GM18505 (cell line): ENCODE results near the gene IRF2BP1.

Source experiments
- ATAC-seq: cut with Tn5 transposase; IDR thresholded peaks from one replicate; pipeline ENCODE4 v1.9.1; 2021; ENCODE audit not compliant: unreplicated experiment
- POLR2A ChIP-seq: IDR thresholded peaks from 4 replicates; pipeline ENCODE4 v1.6.1; 2011; ENCODE audit warnings: borderline replicate concordance; ENCODE audit not compliant: insufficient read depth, insufficient read length; ENCODE audit errors: extremely low read depth

The IRF2BP1 gene, protein sequence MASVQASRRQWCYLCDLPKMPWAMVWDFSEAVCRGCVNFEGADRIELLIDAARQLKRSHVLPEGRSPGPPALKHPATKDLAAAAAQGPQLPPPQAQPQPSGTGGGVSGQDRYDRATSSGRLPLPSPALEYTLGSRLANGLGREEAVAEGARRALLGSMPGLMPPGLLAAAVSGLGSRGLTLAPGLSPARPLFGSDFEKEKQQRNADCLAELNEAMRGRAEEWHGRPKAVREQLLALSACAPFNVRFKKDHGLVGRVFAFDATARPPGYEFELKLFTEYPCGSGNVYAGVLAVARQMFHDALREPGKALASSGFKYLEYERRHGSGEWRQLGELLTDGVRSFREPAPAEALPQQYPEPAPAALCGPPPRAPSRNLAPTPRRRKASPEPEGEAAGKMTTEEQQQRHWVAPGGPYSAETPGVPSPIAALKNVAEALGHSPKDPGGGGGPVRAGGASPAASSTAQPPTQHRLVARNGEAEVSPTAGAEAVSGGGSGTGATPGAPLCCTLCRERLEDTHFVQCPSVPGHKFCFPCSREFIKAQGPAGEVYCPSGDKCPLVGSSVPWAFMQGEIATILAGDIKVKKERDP

GRCh38 chr19:45885556-45886426 lies at the start of gene IRF2BP1:
Gene IRF2BP1, minus strand, starts transcription at chr19:45886141. Its CDS starts 367 bp downstream, at chr19:45885774.
- peak; percentile 49 for TF ChIP-seq POLR2A
- peak; percentile 47 for ATAC-seq

DNA sequence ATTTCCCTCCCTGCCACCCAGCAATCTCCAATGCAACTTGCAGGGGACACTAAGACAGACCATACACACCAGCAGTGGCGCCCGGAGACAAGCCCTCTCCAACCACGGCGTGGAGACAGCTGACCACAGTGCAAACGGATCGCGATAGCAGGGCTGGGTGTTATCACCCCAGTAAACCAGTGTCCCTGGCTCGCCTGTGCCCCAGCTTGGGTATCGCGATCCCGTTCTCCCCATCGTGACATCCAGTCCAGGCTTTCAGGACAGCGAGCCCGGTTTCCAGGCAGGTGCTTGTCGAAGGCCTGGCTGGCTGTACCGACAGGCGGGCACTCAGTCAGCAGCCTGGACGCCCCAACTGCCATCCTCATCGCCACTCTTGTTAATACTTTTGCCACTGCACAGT lies 49.3 kb upstream of the IRF2BP1 start:
- no peak for ATAC-seq
- no peak for TF ChIP-seq POLR2A

DNA sequence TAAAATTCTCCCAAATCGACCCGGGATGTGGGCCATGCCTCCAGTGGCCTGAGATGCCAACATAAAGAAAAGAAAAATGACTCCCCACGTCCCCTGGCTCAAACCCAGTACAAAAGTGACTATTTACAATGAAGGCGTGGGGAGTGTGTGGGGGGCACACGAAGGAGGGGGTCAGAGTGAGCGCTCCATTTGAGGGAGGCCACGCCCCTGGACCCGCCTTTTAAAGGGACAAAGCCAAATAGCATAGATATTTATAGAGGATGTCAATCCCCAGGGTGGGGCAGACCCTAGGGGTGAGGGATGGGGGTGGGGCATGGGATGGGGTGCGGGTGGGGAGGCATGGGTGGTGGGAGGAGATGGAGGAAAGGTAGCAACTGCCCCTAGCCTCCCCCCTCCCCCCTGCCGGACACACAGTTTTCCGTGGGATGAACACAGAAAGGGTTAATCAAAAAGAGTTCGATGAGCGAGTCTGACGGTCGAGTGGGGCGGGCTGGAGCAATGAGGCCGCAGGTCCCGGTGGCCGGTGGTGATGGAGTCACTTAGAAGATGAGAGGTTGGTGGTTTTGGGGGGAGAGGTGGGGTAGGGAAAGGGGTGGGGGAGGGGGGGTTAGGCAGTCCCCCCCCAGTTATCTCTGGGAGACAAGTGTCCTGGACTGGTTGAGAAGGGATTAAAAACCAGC lies 48.8 kb upstream of the IRF2BP1 start:
- no peak for ATAC-seq
- no peak for TF ChIP-seq POLR2A

DNA sequence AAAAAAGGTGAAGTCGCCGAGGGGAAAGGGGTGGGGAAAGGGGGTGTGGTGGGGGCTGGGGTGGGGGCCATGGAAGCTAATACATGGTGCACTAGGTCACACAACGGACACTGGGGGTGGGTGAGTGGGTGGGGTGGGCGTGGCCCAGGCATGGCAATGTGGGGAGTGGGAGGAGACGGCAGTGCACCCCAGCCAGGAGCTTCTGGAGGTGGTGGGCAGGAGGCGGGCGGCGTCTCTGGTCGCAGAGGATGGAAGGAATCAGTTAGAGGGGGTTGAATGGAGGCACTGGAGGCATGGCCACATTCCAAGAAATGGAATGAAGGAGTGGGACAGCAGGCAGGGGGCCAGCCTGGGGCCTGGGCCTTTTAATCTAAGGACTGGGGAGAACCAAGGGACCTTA lies 47.8 kb upstream of the IRF2BP1 start:
- ATAC-seq, result no peak
- no peak for TF ChIP-seq POLR2A

DNA sequence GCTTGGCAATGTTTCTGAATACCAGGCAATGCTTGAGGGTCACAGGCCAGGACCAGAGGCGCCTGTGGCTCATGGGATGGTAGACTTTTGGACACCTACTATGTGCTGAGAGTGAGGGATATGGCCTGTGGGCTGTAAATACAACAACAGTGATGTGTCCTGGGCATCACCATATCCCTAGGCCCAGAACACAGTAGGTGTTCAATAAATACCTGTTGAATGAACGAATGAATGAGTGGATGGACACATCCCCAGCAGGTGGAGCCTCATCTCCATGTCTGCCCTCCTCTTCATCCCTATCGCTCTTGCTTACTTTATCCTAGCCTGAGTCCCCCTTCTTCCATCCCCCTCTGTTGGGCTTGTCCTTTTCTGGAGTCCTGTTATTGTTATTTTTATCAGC lies 45.1 kb upstream of the IRF2BP1 start:
- TF ChIP-seq POLR2A, result no peak
- no peak for ATAC-seq

GRCh38 chr19:45929247-45929646 lies 43.3 kb upstream of the IRF2BP1 start:
- no peak for TF ChIP-seq POLR2A

GRCh38 chr19:45927565-45928261 lies 41.8 kb upstream of the IRF2BP1 start:
- peak; percentile 65 for TF ChIP-seq POLR2A
- ATAC-seq, result no peak

More at GRCh38 chr19:45929247-45929646, 43.3 kb upstream of the IRF2BP1 start:
- no peak for ATAC-seq

DNA sequence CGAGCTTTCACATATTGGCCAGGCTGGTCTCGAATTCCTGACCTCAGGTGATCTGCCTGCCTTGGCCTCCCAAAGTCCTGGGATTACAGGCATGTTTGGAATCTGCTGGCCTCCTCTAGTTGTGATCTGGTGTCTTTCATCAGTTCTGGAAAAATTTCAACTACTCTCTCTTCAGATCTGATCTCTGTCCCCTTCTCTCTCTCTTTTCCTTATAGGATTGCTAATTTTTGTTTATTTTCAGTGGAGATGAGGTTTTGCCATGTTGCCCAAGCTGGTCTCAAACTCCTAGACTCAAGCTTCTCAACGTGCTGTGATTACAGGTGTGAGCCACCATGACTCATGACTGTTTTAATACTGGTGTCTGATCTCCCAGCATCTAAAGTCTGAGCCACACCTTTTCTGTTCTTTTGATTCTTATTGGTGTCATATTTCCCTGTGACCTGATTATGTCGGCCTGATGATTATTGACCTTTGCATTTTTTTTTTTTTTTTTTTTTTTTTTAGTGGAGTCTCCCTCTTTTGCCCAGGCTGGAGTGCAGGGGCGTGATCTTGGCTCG lies 39.0 kb upstream of the IRF2BP1 start:
- no peak for TF ChIP-seq POLR2A
- ATAC-seq, result no peak

GRCh38 chr19:45922281-45922680 lies 36.3 kb upstream of the IRF2BP1 start:
- no peak for ATAC-seq
- no peak for TF ChIP-seq POLR2A

GRCh38 chr19:45920458-45920857 lies 34.5 kb upstream of the IRF2BP1 start:
- TF ChIP-seq POLR2A, result no peak
- ATAC-seq, result no peak

- ATAC-seq, result no peak
- TF ChIP-seq POLR2A, result no peak
Measured at GRCh38 chr19:45919678-45920077, 33.7 kb upstream of the IRF2BP1 start.

GRCh38 chr19:45918721-45919120 lies 32.8 kb upstream of the IRF2BP1 start:
- ATAC-seq, result no peak
- TF ChIP-seq POLR2A, result no peak
